ENCODE measurements around the gene THG1L. TPM values are rescaled to one million over a fixed set of nuclear protein-coding genes. Genes with fewer than 3 reads are reported as not detected.

Gene THG1L
- total and polyA plus RNA-seq, 2 of the 4 experiments (the other 2 are of a cell fraction): 15.2 to 20.4 TPM

- H3K9me1 ChIP-seq (ENCODE audit: insufficient read depth, low read length): peaks cover 2% of the 10 kb centered on the region; the same call in 1 of the 2 replicates
- peak overlapping the region; percentile 55 for H3K9ac ChIP-seq (ENCODE audit: low read depth, low read length)
- dilution Hi-C loops (cut with HindIII; ENCODE audit: low sequenced_read_pairs, unreplicated experiment) (no loop called here), in situ Hi-C loops (cut with MboI; ENCODE audit: low sequenced_read_pairs) (loop anchor here (10.0 kb wide), 1 partner anchor 600 kb away; the partner anchor contains the start of gene MED7), intact Hi-C loops (cut with micrococcal nuclease) (loop anchor here (5.0 kb wide), 1 partner anchor 597 kb away; no protein-coding TSS in a partner anchor)
- H2BK5ac ChIP-seq (ENCODE audit: low read depth, low read length, poor library complexity, severe bottlenecking): no peak overlapping the region
- H4K91ac ChIP-seq (ENCODE audit: insufficient read depth, low read depth, low read length): peak overlapping the region; percentile 27; the same call in 1 of the 2 replicates
- 7% methylated on average over 19 of the region's 56 CpGs; no CpG with 5 or more reads in 1 of the 2 experiments for WGBS, 2 experiments (ENCODE audit: extremely low coverage in 2 of 2, insufficient read length in 1 of 2)
- H4K20me1 ChIP-seq (ENCODE audit: insufficient read depth, low read length): no peaks in the 10 kb centered on the region
- H4K8ac ChIP-seq (ENCODE audit: low read depth in 2 of 2, low read length in 2 of 2): peak overlapping the region; percentile 23 to 69; a peak in 1 of 4 replicates
- H3K9me3 ChIP-seq (ENCODE audit: control insufficient read depth, insufficient read depth, low read length): no peaks in the 10 kb centered on the region
- peak overlapping the region; percentile 84 for H3K23ac ChIP-seq (ENCODE audit: low read depth, low read length)
- peaks cover 2% of the 10 kb centered on the region for H3K4me1 ChIP-seq (ENCODE audit: control insufficient read depth, insufficient read depth, low read length)
- H2AFZ ChIP-seq (replicated peaks; ENCODE audit: low read length, poor library complexity): peak overlapping the region; percentile 98
- no TSS peak for BruUV-seq (replicated peaks)
- TF ChIP-seq BHLHE40 (IDR thresholded peaks at IDR 0.05; ENCODE audit: low read depth, low read length) (no peak), FOS (IDR thresholded peaks at IDR 0.05; ENCODE audit: low read depth, low read length) (no peak), MXI1 (IDR thresholded peaks at IDR 0.05; ENCODE audit: borderline replicate concordance, low read depth, low read length) (no peak), RFX5 (IDR thresholded peaks at IDR 0.05; ENCODE audit: low read depth, low read length) (no peak), SMC3 (IDR thresholded peaks at IDR 0.05; ENCODE audit: low read depth, low read length) (no peak), MAZ (IDR thresholded peaks at IDR 0.05; ENCODE audit: borderline replicate concordance, low read depth, low read length) (no peak), RCOR1 (IDR thresholded peaks at IDR 0.05; ENCODE audit: insufficient replicate concordance, low read length) (no peak)
- TF ChIP-seq, protein P1, sequence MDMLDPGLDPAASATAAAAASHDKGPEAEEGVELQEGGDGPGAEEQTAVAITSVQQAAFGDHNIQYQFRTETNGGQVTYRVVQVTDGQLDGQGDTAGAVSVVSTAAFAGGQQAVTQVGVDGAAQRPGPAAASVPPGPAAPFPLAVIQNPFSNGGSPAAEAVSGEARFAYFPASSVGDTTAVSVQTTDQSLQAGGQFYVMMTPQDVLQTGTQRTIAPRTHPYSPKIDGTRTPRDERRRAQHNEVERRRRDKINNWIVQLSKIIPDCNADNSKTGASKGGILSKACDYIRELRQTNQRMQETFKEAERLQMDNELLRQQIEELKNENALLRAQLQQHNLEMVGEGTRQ (IDR thresholded peaks at IDR 0.05; ENCODE audit: low read depth, low read length): no peak
- H4K5ac ChIP-seq (ENCODE audit: low read depth, low read length): peak overlapping the region; percentile 10; the same call in 1 of the 2 replicates
- peaks cover 16 to 31% of the 10 kb centered on the region in 2 experiments for H3K79me1 ChIP-seq (ENCODE audit: low read depth in 1 of 2, low read length in 2 of 2)
- no peak overlapping the region for H3K18ac ChIP-seq (ENCODE audit: low read depth, low read length)
- H3K4ac ChIP-seq (ENCODE audit: low read depth, low read length): peak overlapping the region; percentile 59
- DNase-seq (no peak), ATAC-seq (ENCODE audit: low read depth) (peak; percentile 19)
- peak overlapping the region; percentile 72 for H3K4me3 ChIP-seq (ENCODE audit: insufficient read depth, low read depth, low read length)
- H2BK120ac ChIP-seq (ENCODE audit: low read depth, low read length): no peak overlapping the region
- H3K4me2 ChIP-seq (ENCODE audit: low read depth, low read length): peak overlapping the region; percentile 82
- no peak overlapping the region for H2BK20ac ChIP-seq (ENCODE audit: low read depth, low read length)
- 0 out of 2 replicates have a peak overlapping the region, but pooled peaks have one; percentile 43 for H3K56ac ChIP-seq (ENCODE audit: extremely low read depth, insufficient read depth, low read length)
- H3K27me3 ChIP-seq (ENCODE audit: control insufficient read depth, insufficient read depth, low read length): no peaks in the 10 kb centered on the region
- POLR2A ChIA-PET (ENCODE audit: unreplicated experiment): no interaction called here
- H3K36me3 ChIP-seq (ENCODE audit: control insufficient read depth, insufficient read depth, low read length): peaks cover 2% of the 10 kb centered on the region
- peak overlapping the region; percentile 83 for H2AK9ac ChIP-seq (replicated peaks; ENCODE audit: low read depth, low read length, poor library complexity)
- peak overlapping the region; percentile 74 for H3K14ac ChIP-seq (replicated peaks; ENCODE audit: low read depth, low read length)
- H2BK15ac ChIP-seq (ENCODE audit: low read depth, low read length): no peak overlapping the region
- peak overlapping the region; percentile 22; the same call in 1 of the 2 replicates for H3K27ac ChIP-seq (ENCODE audit: insufficient read depth, low read length)
- CTCF ChIA-PET: interaction anchor here (0.6 to 1.9 kb wide), 8 partner anchors 10 to 416 kb away, joined by 3 to 14 read pairs (median 4); partner anchors contain the start of gene THG1L
- H2AK5ac ChIP-seq (ENCODE audit: low read depth, low read length): peak overlapping the region; percentile 11; the same call in 1 of the 2 replicates
Measured at GRCh38 chr5:157744051-157745011, 13.1 kb downstream of the THG1L start.

All from IMR-90 (cell line).